HL-60 (cell line): ENCODE measurements around the gene SULT1B1.

Experiments
- DNase-seq, 2 experiments: peaks; one replicate each; pipeline ENCODE4 v3.0.0-alpha.2; 2010 to 2020; ENCODE audit warnings: low read depth in 1 of 2, low spot score in 1 of 2
- H3K27ac ChIP-seq: fragments of 250-450 bp; sonication (Bioruptor Pico); replicated peaks from 2 replicates; pipeline ENCODE4 v1.5.1; 2020; ENCODE audit warnings: mild to moderate bottlenecking, moderate library complexity
- H3K27me3 ChIP-seq: fragments of 250-450 bp; sonication (Bioruptor Pico); 2 replicates; pipeline ENCODE4 v1.5.1; 2021; ENCODE audit warnings: mild to moderate bottlenecking, moderate library complexity; ENCODE audit not compliant: insufficient read depth, poor library complexity, severe bottlenecking
- H3K4me3 ChIP-seq: replicated peaks from 2 replicates; pipeline ENCODE4 v1.5.1; 2011; ENCODE audit warnings: mild to moderate bottlenecking, control low read depth, low read length; ENCODE audit not compliant: insufficient read depth
- CTCF ChIP-seq: IDR thresholded peaks from one replicate; pipeline ENCODE4 v1.5.1; 2011; ENCODE audit warnings: low read length, control low read depth, inconsistent platforms; ENCODE audit not compliant: insufficient read depth
- GABPA ChIP-seq: IDR thresholded peaks from 2 replicates; pipeline ENCODE4 v1.6.1; 2012; ENCODE audit warnings: low read depth
- POLR2AphosphoS5 ChIP-seq: IDR thresholded peaks from 2 replicates; pipeline ENCODE4 v1.6.1; 2012; ENCODE audit warnings: low read depth
- SPI1 ChIP-seq: IDR thresholded peaks from 2 replicates; pipeline ENCODE4 v1.6.1; 2012; ENCODE audit warnings: low read depth, mild to moderate bottlenecking, borderline replicate concordance
- TF ChIP-seq, protein P1 (sequence below): IDR thresholded peaks from 2 replicates; pipeline ENCODE4 v1.6.1; 2012; ENCODE audit warnings: low read depth; ENCODE audit not compliant: insufficient replicate concordance

The SULT1B1 gene

GRCh38 chr4:69727926-69728325, 32.5 kb downstream of the SULT1B1 start:
- Histone ChIP-seq H3K27ac (no peak overlapping the region), H3K4me3 (no peak overlapping the region), H3K27me3 (no peaks in the 10 kb centered on the region)
- no peak for DNase-seq
- no peak for TF ChIP-seq SPI1
- no peak for TF ChIP-seq POLR2AphosphoS5
- TF ChIP-seq GABPA: no peak
- TF ChIP-seq, protein P1, sequence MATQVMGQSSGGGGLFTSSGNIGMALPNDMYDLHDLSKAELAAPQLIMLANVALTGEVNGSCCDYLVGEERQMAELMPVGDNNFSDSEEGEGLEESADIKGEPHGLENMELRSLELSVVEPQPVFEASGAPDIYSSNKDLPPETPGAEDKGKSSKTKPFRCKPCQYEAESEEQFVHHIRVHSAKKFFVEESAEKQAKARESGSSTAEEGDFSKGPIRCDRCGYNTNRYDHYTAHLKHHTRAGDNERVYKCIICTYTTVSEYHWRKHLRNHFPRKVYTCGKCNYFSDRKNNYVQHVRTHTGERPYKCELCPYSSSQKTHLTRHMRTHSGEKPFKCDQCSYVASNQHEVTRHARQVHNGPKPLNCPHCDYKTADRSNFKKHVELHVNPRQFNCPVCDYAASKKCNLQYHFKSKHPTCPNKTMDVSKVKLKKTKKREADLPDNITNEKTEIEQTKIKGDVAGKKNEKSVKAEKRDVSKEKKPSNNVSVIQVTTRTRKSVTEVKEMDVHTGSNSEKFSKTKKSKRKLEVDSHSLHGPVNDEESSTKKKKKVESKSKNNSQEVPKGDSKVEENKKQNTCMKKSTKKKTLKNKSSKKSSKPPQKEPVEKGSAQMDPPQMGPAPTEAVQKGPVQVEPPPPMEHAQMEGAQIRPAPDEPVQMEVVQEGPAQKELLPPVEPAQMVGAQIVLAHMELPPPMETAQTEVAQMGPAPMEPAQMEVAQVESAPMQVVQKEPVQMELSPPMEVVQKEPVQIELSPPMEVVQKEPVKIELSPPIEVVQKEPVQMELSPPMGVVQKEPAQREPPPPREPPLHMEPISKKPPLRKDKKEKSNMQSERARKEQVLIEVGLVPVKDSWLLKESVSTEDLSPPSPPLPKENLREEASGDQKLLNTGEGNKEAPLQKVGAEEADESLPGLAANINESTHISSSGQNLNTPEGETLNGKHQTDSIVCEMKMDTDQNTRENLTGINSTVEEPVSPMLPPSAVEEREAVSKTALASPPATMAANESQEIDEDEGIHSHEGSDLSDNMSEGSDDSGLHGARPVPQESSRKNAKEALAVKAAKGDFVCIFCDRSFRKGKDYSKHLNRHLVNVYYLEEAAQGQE: no peak
- no peak for TF ChIP-seq CTCF

- TF ChIP-seq SPI1: no peak
- H3K27ac ChIP-seq: no peak overlapping the region
Measured at GRCh38 chr4:69727426-69727825, 33.0 kb downstream of the SULT1B1 start.

GRCh38 chr4:69726971-69727370, 33.4 kb downstream of the SULT1B1 start:
- H3K4me3 ChIP-seq: no peak overlapping the region
- H3K27ac ChIP-seq: no peak overlapping the region
- TF ChIP-seq GABPA (no peak), SPI1 (no peak), CTCF (no peak), POLR2AphosphoS5 (no peak)
- TF ChIP-seq, protein P1: no peak
- no peak for DNase-seq
- no peaks in the 10 kb centered on the region for H3K27me3 ChIP-seq

More at GRCh38 chr4:69727426-69727825, 33.0 kb downstream of the SULT1B1 start:
- H3K4me3 ChIP-seq: no peak overlapping the region
- no peaks in the 10 kb centered on the region for H3K27me3 ChIP-seq
- DNase-seq: no peak

GRCh38 chr4:69718396-69719271, 41.8 kb downstream of the SULT1B1 start:
- Histone ChIP-seq H3K27me3 (no peaks in the 10 kb centered on the region), H3K4me3 (no peak overlapping the region), H3K27ac (no peak overlapping the region)
- no peak for DNase-seq
- TF ChIP-seq SPI1: no peak
- TF ChIP-seq CTCF: no peak
- TF ChIP-seq, protein P1: no peak
- TF ChIP-seq POLR2AphosphoS5: no peak
- TF ChIP-seq GABPA: no peak
